Stomach (tissue), 9 donors: ENCODE data around the gene LRTM1. TPM values are rescaled to one million over a fixed set of nuclear protein-coding genes. Genes with fewer than 3 reads are reported as not detected.

ENCODE experiments used
- DNase-seq, 2 donors: peaks; one replicate each; pipeline versions ENCODE4 v3.0.0 to v3.0.0-alpha.2; 2013 to 2019
- H3K27ac ChIP-seq, 5 donors: fragments of 200-600 bp in 4 of 5; sonication (generic) in 4 of 5; one replicate each; pipeline ENCODE4 v1.5.1; 2013 to 2019; ENCODE audit warnings: mild to moderate bottlenecking in 1 of 5, moderate library complexity in 1 of 5
- H3K27me3 ChIP-seq, 3 donors: fragments of 200-600 bp; sonication (generic); one replicate each; pipeline ENCODE4 v1.5.1; 2017 to 2019; ENCODE audit warnings: mixed run types in 1 of 3
- H3K36me3 ChIP-seq, 4 donors: fragments of 200-600 bp; sonication (generic); 1 replicate in 3 of 4; 2 replicates in 1 of 4; pipeline ENCODE4 v1.5.1; 2016 to 2019
- H3K4me1 ChIP-seq, 4 donors: fragments of 200-600 bp; sonication (generic); one replicate each; pipeline ENCODE4 v1.5.1; 2016 to 2019
- H3K4me3 ChIP-seq, 4 donors: fragments of 200-600 bp; sonication (generic) in 3 of 4; one replicate each; pipeline ENCODE4 v1.5.1; 2016 to 2019; ENCODE audit warnings: mild to moderate bottlenecking in 1 of 4
- H3K9me3 ChIP-seq, 4 donors: fragments of 200-600 bp; sonication (generic); one replicate each; pipeline ENCODE4 v1.5.1; 2016 to 2019
- CTCF ChIP-seq, 7 experiments: fragments of 450-650 bp in 4 of 7; fragments of 200-600 bp in 3 of 7; sonication (generic) in 3 of 7; IDR thresholded peaks; one replicate each; pipeline ENCODE4 v1.5.1; 2016 to 2019; ENCODE audit warnings: antibody characterized with exemption in 7 of 7, control low read depth in 2 of 7, mild to moderate bottlenecking in 1 of 7
- EP300 ChIP-seq: sonication (generic); formaldehyde crosslinking; IDR thresholded peaks from one replicate; pipeline ENCODE4 v1.6.1; 2017; ENCODE audit warnings: antibody characterized with exemption
- POLR2A ChIP-seq, 4 donors: fragments of 450-650 bp; IDR thresholded peaks; one replicate each; pipeline ENCODE4 v1.6.1; 2016; ENCODE audit warnings: antibody characterized with exemption in 4 of 4, control low read depth in 2 of 4, mild to moderate bottlenecking in 1 of 4, moderate library complexity in 1 of 4
- POLR2AphosphoS5 ChIP-seq, 3 donors: sonication (generic); formaldehyde crosslinking; IDR thresholded peaks; one replicate each; pipeline ENCODE4 v1.6.1; 2016; ENCODE audit warnings: antibody characterized with exemption in 3 of 3
- WGBS, 5 donors: extraction: QIAGEN DNeasy Blood & Tissue Kit in 3 of 5; methylation state at CpG; one replicate each; pipeline versions ENCODE4 v1.1.5 to v1.1.7; 2013 to 2018; 5-methylcytosine and 5-hydroxymethylcytosine counted together
- intact Hi-C: fragments of 100-400 bp; cut with DNase I; formaldehyde crosslinking; loops from one replicate; pipeline ENCODE4 v1.15.1; 2023; ENCODE audit warnings: low total_unique reads
- polyA plus RNA-seq, 3 donors: library from polyadenylated mRNA; stranded (reverse); fragments of 200-250 nt; gene quantifications; one replicate each; pipeline ENCODE4 v1.2.3, GENCODE V29; 2013
- total RNA-seq, 5 donors: library from RNA; depleted of rRNA; stranded (reverse); fragments of >200 nt; gene quantifications; one replicate each; pipeline versions ENCODE4 v1.1.0 to v1.2.3, GENCODE V29; 2014 to 2016
- donor health status: healthy with polysubstance abuse.
- donor health status: Bipolar disorder and iron deficiency.
- donor health status: healthy.

Gene LRTM1
- total and polyA plus RNA-seq, 8 donors: not detected

- 81 to 95% (median 90%) methylated on average over 4 of the region's 4 CpGs for WGBS, 5 donors
- Histone ChIP-seq H3K27me3 (no peaks in the 10 kb centered on the region), H3K4me1 (no peaks in the 10 kb centered on the region), H3K9me3 (no peaks in the 10 kb centered on the region), H3K27ac (no peak overlapping the region), H3K4me3 (no peak overlapping the region), H3K36me3 (no peaks in the 10 kb centered on the region)
- no peak for TF ChIP-seq POLR2AphosphoS5 (IDR thresholded peaks at IDR 0.05)
- TF ChIP-seq CTCF (IDR thresholded peaks at IDR 0.05): no peak
- TF ChIP-seq POLR2A (IDR thresholded peaks at IDR 0.05): no peak
- no peak for TF ChIP-seq EP300
- intact Hi-C loops: no loop called here
- DNase-seq: no peak
Measured at GRCh38 chr3:54957711-54958110, 29.9 kb upstream of the LRTM1 start.

GRCh38 chr3:54955941-54956340, 28.1 kb upstream of the LRTM1 start:
- Histone ChIP-seq H3K36me3 (no peaks in the 10 kb centered on the region), H3K27me3 (no peaks in the 10 kb centered on the region), H3K9me3 (no peaks in the 10 kb centered on the region), H3K27ac (no peak overlapping the region), H3K4me3 (no peak overlapping the region), H3K4me1 (peaks cover 0 to 8% (median 0%) of the 10 kb centered on the region in 4 donors)
- TF ChIP-seq CTCF (IDR thresholded peaks at IDR 0.05) (no peak), POLR2AphosphoS5 (IDR thresholded peaks at IDR 0.05) (no peak), POLR2A (IDR thresholded peaks at IDR 0.05) (no peak), EP300 (no peak)
- WGBS, 5 donors: 92 to 95% (median 92%) methylated on average over 6 of the region's 6 CpGs
- DNase-seq: no peak
- intact Hi-C loops: no loop called here

- Histone ChIP-seq H3K4me1 (peaks cover 0 to 8% (median 0%) of the 10 kb centered on the region in 4 donors), H3K27ac (no peak overlapping the region), H3K27me3 (no peaks in the 10 kb centered on the region), H3K36me3 (no peaks in the 10 kb centered on the region), H3K9me3 (no peaks in the 10 kb centered on the region), H3K4me3 (no peak overlapping the region)
- 71 to 75% (median 73%) methylated on average over 3 of the region's 3 CpGs for WGBS, 5 donors
- no peak for TF ChIP-seq POLR2AphosphoS5 (IDR thresholded peaks at IDR 0.05)
- no peak for TF ChIP-seq POLR2A (IDR thresholded peaks at IDR 0.05)
- TF ChIP-seq CTCF (IDR thresholded peaks at IDR 0.05): no peak
- TF ChIP-seq EP300: no peak
- DNase-seq: no peak
- intact Hi-C loops: no loop called here
Measured at GRCh38 chr3:54955496-54955895, 27.6 kb upstream of the LRTM1 start.

GRCh38 chr3:54954521-54954920, 26.7 kb upstream of the LRTM1 start:
- DNase-seq: no peak
- no peaks in the 10 kb centered on the region for H3K27me3 ChIP-seq
- no peaks in the 10 kb centered on the region for H3K9me3 ChIP-seq
- no peak for TF ChIP-seq CTCF (IDR thresholded peaks at IDR 0.05)
- no peak for TF ChIP-seq EP300
- no peak for TF ChIP-seq POLR2AphosphoS5 (IDR thresholded peaks at IDR 0.05)
- TF ChIP-seq POLR2A (IDR thresholded peaks at IDR 0.05): no peak
- H3K4me1 ChIP-seq: peaks cover 0 to 8% (median 0%) of the 10 kb centered on the region in 4 donors
- no peaks in the 10 kb centered on the region for H3K36me3 ChIP-seq
- WGBS, 5 donors: 85 to 91% (median 88%) methylated on average over 5 of the region's 5 CpGs
- H3K27ac ChIP-seq: no peak overlapping the region
- no peak overlapping the region for H3K4me3 ChIP-seq
- intact Hi-C loops: no loop called here
